ENCODE data around the gene JAKMIP1.
"Not testable (repeated sequence)": the region's sequence is repeated elsewhere in the genome, so short reads cannot be mapped to it uniquely, and the experiment has no call there.

JAKMIP1 gene

DNA sequence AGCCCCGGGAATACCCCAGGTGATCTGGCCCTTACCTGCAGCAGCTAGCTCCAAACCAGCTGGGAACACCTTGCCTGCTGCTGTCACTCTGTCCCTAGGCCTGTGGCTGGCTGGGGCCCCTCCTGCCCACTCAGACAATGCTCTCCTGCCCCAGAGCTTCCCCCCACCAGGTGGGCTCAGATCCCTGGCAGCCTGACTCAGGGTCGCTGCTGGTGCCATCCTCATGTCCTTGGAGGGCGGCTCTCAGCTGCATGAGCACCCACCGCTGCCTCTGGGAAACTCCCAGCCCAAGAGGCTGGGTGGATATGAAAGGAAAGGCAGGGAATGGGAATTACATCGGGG lies 197.9 kb downstream of the JAKMIP1 start:
- DNase-seq, result no peak

DNA sequence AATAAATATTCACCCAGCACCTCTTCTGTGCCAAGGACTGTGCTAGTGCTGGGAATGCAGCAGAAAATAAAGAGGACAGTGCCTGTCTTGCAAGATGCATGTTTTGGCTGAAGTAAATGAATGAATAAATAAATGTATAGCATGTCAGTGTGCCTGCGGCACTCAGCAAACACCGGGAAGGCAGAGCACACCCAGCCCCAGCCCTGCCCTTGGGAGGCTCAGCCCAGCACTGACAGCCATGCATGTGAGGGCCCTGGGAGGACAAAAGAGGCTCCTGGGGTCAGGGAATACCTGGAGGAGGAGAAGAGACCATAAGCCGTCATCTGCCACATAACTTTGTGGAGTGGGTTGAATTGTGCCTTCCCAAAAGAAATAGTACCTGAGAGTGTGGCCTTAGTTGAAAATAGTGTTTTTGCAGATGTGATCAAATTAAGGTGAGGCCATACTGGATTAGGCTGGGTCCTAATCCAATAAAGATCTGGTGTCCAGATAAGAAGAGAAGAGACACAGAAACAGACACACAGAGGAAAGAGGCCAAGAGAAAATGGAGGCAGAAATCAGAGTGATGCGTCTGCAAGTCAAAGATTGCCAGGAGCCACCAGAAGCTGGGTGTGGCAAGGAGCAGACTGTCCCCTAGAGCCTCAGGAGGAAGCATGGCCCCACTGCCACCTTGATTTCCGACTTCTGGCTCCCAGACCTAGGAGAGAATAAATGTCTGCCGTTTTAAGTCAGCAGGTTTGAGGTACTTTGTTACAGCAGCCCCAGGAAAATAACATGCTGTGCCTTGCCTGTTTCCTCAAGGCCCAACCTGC lies 198.5 kb downstream of the JAKMIP1 start:
- DNase-seq, result no peak

DNA sequence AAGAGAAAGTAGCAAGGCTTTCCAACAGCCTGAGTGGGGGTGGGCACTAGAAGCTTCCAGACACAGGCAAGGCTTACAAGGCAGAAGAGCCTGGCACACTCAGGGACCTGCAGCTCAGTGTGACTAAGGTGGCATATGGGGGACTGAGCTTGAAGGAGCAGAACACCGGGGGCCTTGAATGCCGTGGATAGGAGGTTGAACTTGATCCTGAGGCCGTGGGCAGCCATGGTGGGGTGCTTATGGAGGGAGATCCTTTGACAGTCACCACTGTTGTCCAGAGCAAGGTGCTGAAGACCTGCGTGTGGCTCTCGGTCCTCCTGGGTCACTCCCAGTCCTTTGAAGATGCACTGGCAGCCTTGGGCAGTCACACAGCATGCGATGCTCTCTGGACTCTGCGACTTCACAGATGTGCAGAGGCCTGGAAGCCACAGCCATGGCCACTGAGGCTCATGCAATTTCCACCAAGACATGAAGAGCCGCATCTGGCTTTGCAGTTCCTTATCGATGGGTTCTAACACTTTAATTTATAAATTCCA lies 200.5 kb downstream of the JAKMIP1 start:
- no peak for DNase-seq

DNA sequence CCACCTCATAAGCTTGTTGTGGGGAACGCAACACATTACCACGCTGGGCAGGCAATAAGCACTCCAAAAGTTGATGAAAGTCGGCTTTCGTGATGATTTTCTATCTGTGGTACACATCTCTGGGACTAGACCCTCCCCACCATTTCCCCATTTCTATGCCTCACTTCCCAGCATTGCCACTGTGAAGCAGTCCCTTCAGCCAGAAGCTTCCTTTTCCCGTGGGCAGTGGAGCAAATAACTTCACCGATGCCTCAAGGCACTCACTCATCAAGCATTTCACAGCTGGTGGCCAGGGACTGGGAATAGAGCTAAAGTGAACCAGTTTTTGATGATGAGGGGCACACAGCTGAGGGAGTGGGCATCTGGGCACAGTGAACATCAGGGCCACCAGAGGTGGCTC lies 201.0 kb downstream of the JAKMIP1 start:
- no peak for DNase-seq

DNA sequence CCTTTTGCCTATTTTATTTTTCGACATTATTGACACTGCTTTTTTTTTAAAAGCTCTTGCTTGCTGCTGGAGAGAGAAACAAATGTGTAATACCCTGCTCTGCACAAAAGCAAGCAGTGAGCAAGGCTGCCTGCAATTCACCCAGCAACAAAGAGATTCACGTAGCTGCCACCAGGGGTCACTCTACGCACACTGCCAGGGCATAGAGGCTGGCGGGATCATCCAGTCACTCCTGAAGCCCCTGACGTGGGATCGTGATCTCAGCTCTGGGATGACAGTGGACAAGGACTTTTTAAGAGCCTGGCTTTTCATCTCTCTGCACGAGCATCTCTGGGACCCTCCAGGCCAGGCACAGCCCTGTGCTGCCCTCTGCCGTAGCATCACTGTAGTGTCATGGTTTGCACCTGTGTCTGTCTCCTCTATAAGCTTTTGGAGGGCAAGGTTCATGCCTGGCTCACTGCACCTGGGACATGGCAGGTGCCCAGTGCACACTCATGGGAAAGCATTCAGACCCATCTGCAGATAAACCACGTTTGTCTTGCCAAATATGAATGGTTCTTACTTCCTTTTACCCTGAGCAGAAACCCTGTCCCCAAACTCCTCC lies 201.9 kb downstream of the JAKMIP1 start:
- peak; percentile 7 for DNase-seq

DNA sequence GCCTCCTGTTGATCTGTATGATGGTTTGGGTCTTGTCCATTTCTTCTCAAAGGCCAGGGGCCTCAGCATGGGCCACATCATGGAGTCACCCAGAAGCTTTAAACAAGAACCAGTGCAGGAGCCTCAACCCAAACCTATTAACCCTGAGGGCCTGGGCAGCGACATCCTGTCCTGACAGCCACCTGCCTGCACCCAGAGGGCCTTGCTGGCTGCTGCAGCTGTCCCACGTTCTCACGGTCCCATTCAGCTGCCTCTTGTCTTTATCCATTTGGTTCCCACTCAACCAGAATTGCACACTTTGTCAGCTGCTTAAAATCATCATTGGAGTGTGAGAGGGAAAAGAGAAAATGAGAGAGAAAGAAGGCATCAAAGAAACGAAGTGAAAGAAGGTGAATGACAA lies 203.7 kb downstream of the JAKMIP1 start:
- DNase-seq, result no peak

DNA sequence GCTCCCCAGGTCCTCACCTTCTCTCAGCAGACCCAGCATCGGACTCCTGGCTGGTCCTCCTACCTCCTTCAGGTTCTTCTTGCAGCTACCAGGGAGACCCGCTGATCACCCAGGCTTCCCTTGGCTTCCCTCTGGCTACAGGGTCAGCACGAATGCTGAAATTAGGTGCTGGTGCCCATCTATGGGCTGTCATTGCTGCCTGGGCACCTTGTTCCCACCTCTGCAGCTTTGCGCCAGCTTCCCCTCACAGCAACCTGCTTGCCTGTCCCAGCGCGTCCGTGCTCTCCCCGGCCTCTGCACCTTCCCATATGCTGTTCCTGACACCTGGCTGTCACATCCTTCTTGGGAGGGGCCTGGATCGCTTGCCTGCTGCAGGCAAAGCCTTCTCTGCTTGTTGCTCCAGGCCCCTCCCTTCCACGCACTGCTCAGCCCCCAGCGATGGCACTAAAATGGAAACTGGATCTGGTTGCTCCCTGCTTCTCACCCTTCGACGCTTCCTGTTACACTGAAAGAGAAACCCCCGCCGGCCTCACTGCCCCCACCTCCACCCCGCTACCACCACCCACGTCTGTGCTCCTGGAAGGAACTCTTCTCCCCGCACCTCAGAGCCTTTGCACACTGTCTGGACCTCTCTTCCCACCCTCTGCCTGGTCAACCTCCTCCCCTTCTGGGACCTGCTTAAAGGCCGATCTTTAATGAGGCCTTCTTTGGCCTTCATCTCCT lies 204.3 kb downstream of the JAKMIP1 start:
- DNase-seq, result no peak

DNA sequence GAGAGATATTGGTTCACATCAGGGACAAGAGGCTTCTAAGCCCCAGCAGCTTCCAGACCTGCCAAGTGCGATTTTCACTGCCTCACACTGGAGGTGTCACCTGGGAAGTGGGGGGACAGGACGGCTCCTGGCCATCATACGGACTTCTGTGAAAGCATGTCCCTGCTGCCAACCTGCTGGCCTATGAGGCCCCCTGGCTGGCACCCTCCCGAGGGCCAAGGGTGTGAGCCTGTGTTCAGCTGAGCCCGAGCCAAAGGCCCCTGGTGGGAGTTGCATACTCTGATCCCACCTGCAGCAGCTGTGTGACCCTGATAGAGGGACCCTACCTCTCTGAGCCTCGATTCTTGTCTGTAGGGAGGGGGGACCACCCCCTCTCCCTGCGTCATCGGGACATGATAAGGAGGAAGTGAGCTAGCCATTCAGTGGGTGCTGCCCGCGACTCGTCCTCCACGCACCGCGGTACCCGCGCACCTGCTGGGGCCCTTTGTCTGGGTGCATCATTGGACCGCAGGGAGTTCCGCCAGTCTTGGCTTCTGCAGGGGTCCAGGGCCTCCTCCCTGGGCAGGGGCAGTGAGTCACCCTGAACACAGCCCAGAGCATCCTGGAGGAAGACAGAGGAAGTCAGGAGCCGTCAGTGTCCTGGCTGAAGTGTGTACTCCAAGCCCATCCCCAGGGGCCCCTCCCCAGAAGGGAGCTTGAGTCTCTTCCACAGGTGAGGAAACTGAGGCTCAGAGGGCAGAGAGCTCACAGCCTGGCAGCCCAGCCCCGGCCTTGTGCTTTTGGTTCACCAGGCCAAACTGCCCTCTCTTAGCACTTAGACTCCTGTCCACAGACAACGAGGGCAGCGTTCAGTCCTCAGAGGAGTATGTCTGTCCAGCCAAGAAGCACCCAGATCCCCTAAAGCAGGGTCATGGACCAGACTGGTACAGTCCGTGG lies 206.2 kb downstream of the JAKMIP1 start:
- DNase-seq, result no peak

DNA sequence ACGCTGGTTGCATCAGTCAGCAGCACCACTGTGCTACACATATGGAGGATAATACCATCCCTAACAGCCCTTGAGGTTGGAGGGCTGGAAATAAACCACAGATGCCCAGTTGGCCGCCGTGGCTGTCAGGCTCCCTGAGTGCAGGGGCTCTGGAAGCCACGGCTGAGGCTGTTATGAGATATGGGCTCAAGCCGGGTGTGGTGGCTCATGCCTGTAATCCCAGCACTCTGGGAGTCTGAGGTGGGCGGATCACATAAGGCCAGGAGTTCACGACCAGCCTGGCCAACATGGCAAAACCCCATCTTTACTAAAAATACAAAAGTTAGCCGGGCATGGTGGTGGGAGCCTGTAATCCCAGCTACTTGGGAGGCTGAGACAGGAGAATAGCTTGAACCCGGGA lies 207.0 kb downstream of the JAKMIP1 start:
- not testable (repeated sequence) for DNase-seq

DNA sequence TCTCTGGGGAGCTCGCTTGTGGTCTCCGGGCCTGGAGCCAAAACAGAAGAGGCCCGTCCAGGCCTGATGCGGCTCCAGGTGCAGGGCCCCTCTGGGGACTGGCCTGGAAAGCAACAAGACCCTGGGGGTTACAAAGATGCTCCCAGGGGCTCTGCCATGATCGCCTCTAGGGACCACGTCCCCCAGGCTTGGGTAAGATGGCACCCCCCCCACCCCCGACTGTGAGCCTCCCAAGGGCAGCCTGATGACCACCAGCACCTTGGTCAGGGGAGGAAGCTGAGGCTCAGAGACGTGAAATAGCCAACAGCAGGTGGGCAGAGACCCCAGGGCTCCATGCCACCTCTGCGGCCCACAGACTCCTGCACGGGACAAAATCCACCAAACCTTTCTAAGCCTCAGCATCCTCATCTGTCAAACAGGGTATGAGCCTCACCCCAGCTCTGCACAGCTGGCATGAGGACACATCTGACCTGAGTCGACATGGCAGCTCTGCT lies 207.5 kb downstream of the JAKMIP1 start:
- DNase-seq, result no peak

DNA sequence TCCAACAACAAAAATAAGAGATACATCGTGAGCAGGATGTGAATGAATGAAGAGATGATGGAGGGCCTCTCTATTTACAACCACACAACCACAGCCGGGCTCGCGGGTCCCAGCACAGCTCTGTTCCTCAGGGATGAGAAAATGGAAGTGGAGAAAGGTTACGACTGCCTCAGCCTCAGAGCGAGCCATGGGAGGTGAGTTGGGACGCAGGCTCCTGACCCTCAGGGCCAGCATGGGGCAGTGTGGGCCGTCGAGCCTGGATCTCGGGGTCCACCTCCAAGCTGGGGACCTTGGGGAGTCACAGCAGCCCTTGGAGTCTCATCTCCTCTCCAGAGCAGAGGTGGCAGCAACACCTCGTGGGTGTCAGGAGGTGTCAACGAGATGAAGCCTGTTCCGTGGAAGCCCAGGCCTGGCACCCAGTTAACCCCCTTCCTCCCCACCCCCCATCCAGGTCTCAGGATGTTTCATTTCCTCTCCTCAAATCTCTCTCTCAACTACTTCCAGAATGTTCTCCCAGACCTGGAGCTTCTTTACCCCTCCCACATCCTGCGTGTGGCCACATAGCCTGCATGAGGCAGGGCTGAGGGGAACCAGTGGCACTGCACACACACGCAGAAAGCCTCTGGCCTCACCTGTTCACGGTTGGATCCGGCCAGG lies 208.1 kb downstream of the JAKMIP1 start:
- no peak for DNase-seq

DNA sequence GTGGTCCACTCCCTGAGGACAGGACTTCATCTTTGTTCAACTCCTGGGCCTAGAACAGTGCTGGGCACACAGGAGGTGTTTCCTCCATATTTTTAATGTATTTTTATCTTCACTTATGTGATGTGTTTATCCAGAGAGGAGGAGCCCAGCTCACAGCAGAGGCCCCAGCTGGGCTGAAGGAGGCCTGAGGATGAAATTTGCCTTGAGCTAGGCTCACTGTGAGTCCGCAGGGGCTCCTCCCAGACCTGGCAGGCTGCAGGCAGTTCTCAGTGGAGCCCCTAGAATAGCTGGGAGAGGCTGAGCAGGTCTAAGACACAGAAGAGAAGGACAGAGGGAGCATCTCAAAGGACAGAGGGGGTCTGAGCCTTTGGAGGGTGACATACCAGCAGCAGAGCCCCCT lies 208.9 kb downstream of the JAKMIP1 start:
- DNase-seq, result no peak

DNA sequence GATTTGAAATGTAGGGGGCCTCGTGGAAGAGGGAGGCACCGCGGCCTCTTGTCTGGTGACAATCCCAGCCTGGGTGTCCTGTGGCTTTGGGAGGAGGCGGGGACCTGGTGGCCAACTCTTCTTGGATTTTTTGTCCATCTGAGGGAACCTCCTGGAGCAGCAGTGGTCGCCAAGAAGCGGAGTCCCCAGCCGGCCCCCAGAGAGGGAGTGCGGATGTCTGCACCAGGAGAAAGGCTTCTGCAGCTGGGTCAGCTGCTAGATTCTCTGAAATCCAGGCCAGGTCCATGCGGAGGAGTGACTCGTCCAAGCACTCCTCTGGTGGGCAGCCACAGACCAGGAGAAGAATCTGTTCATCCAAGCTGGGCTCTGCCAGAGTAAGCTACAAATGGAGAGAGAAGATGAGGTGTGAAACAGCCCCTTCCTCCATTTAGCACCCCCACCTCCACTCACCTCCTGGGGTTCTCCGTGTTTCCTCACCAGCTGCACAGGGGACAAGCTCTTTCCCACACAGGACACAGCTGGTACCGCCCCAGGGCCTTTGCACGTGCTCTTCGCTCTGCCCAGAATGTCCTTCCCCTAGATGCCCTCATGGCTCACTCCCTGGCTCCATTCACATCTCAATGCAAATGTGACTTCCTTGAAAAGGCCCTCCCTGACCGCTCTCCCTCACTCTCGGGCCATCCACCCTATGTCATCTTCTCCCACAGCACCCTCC lies 209.7 kb downstream of the JAKMIP1 start:
- no peak for DNase-seq

DNA sequence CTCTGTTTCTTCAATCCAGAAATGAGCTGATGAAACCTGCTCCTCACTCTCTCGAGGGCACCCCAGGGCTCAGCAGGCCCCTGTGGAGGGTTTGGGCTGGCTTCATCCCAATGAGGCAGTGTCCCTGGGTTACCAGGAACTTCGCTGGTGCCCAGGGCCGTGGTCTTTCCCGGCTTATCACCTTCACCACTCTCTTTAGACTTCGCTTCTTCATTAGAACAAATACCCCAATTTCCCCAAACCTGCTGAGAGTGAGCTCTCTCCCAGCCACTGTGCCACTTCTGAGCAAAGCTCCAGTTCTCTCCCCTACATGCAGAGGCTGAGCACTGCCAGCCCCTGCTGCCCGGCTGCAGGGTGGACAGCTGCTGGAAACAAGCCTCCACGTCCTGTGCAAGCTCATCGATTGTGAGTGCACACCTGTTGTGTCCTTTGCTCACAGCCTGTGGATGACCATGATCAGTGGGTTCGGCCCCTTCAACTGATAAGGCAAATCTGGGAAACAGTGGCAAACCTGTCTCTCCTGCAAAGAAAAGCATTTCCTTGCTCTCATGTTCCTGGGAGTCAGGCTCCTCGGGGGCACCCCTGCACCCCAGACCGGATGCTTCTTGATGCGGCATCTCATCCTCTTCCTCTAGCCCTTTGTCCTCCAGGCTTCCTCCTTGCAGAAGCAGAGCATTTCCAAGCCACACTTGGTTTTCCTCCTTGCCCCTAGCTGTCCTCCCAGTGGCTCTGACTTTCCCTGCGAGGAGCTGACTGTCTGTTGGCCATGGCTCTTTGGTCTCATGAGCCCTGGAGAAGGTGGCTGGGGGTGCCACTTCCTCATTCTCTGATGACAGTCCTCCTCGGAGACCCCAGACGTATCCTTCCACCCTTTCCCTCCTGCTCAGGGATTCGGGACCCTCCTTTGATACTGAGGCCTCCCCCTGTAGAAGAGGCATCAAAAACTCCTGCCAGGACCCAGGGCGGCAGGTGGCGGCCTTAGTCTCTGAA lies 210.8 kb downstream of the JAKMIP1 start:
- DNase-seq, result no peak

DNA sequence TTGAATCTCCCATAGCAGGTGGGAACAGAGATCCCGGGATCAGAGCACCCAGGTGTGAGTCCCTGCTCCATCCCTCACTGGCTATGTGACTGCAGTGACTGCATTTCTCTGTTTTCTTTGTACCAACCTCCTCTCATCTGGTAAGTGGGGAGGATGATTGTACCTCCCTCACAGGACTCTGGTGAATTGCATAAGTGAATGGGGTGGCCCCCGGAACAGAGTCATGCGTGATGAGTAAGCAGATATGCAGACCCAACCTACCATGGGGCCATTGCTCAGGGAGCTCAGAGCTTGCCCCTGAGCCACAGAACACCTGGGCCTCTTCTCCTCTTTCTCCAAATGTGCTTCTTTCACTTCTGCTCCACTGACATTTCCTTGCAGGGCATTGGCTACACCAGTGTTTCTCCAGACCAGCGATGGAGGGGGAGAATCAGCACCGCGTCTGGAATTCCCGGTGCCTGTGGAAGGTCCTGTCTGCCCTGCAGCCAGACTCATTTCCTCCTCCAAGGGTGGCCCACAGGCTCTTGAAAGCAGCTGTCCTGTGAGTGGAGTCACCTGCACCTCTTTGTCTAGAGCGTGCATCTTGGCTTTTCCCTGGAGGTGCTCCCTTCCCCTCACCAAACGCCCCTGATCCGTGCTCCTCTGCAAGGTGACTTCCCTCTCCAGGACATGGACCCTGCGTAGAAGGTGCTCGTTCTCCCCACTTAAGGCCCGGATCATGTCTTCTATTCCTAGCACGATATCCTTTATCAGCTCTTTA lies 212.1 kb downstream of the JAKMIP1 start:
- no peak for DNase-seq

DNA sequence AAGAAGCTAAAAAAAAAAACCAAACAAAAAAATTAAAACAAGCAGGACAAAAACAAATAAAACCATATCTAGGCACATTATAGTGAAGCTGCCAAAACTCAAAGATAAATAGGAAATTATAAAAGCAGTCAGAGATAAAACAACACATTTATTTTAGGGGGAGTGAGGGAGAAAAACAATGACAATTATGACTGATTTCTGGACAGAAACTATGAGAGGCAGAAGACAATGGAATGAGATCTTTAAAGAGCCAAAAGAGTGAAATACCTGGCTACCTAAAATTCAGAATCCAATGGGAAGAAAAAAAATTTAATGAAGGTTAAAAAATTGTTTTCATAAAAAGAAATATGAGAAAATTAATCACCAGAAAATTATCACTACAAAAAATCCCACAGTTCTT lies 215.5 kb downstream of the JAKMIP1 start:
- DNase-seq, result no peak

DNA sequence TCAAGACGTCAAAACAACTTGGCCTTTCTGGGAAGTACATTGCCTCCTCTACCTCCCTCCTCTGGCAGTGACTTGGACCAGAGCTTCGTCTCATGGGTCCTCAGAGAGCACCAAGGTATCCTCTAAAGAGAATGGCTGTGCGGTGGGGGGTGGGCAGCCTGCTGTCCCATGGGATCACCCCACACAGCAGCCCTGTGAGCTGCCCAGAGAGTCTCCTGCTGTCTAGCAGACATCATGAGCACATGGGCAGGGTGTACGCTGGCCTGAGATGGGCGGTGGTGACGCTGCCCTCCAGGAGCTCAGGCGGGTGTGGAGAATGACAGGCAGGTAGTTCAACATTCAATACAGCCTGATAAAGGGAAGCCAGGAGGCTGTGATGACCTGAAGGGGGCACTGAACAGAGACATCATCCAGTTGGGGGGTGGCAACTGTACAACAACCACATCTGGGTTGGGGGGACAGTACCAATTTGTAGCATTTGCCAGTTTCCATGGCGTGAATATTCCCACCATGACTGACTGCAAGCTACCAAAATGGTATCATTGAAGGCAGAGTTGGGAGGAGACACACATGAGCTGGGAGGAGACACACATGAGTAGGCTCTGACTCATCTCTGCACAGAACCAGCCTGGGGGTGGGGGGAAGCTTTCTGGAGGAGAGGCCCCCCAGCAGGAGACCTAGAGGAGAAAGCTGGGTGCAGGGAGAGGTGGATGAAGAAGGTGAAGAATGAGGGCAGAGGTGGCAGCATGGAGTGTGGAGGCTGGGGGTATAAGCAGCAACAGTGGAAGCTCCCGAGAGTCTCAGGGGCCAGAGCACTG lies 218.0 kb downstream of the JAKMIP1 start:
- no peak for DNase-seq

DNA sequence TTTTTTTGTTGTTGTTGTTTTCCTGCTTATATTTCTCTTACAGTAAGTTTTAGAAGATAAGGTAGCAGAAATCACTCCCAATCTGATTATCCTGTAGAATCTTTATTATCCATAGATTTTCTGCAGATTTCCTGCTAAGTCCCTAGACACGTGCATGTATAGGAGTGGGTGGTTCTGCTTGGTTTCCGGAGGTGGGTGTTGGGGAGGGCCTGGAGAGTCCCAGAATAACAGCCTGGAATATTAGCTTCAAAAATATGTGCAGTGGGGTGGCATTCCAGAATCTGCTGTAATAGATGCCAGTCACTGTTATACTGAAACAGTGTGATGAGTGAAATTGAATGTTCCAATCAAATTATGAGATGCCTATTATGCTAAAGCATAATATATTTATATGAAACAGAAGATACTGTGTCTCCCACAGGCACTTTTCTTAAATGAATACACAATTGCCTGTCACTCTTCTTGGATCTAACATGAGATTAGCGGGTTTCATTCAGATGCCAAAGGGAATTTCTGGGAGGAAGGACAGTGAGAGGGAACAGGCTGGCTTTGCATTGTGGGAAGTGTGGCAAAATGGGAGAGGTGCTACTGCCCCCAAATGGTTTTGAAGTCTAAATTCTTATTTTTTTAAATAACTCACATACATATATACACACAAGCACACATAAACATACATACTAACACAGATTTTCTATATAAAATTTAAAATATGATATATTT lies 219.8 kb downstream of the JAKMIP1 start:
- DNase-seq, result no peak

All from GF-D8 (cell line).